C4-2B (cell line): ENCODE results near the gene MAP3K20.

Experiments used
- CTCF ChIP-seq: fragments of 450-650 bp; conservative IDR thresholded peaks from 2 replicates; pipeline ENCODE4 v1.5.1; 2017; ENCODE audit warnings: mild to moderate bottlenecking
- ZFX ChIP-seq: fragments of 450-650 bp; IDR thresholded peaks from 2 replicates; pipeline ENCODE4 v1.6.1; 2017

GRCh38 chr2:173058097-173058496 is 17.5 kb upstream of the MAP3K20 start:
- TF ChIP-seq CTCF: no peak
- TF ChIP-seq ZFX: no peak
